Embryonic facial prominence (tissue), 1 donor: ENCODE data around the gene ZSCAN4.

Experiments
- DNase-seq: peaks from one replicate; pipeline ENCODE4 v3.0.0-alpha.2; 2016; ENCODE audit errors: extremely low spot score

Gene ZSCAN4

GRCh38 chr19:57668635-57669034 is at the start of gene ZSCAN4:
Gene ZSCAN4, plus strand, starts transcription at chr19:57668935. Its CDS starts 7,211 bp downstream, at chr19:57676146.
- DNase-seq: no peak

- no peak for DNase-seq
Measured at GRCh38 chr19:57620673-57621348, 47.9 kb upstream of the ZSCAN4 start.

- DNase-seq: no peak
Measured at GRCh38 chr19:57623091-57623490, 45.6 kb upstream of the ZSCAN4 start.

- DNase-seq: peak; percentile 92
Measured at GRCh38 chr19:57632987-57633831, 35.5 kb upstream of the ZSCAN4 start, which contains the start of gene ZNF211. Gene ZNF211, plus strand, starts transcription at chr19:57633168. Its CDS starts 179 bp downstream, at chr19:57633347.

- no peak for DNase-seq
Measured at GRCh38 chr19:57633832-57634131, 35.0 kb upstream of the ZSCAN4 start.

GRCh38 chr19:57637379-57637778 is 31.4 kb upstream of the ZSCAN4 start:
- no peak for DNase-seq

GRCh38 chr19:57641715-57642234 is 27.0 kb upstream of the ZSCAN4 start:
- no peak for DNase-seq

GRCh38 chr19:57642396-57643046 is 26.2 kb upstream of the ZSCAN4 start:
- DNase-seq: no peak

- no peak for DNase-seq
Measured at GRCh38 chr19:57643734-57644133, 25.0 kb upstream of the ZSCAN4 start.

- DNase-seq: no peak
Measured at GRCh38 chr19:57648331-57649003, 20.3 kb upstream of the ZSCAN4 start.

GRCh38 chr19:57651654-57651996 is 17.1 kb upstream of the ZSCAN4 start:
- no peak for DNase-seq

- no peak for DNase-seq
Measured at GRCh38 chr19:57653689-57654088, 15.0 kb upstream of the ZSCAN4 start.

- no peak for DNase-seq
Measured at GRCh38 chr19:57655443-57655842, 13.3 kb upstream of the ZSCAN4 start.

- DNase-seq: no peak
Measured at GRCh38 chr19:57656346-57656745, 12.4 kb upstream of the ZSCAN4 start.

GRCh38 chr19:57664269-57665127 is 4.2 kb upstream of the ZSCAN4 start:
- peak; percentile 24 for DNase-seq

- DNase-seq: no peak
Measured at GRCh38 chr19:57665261-57665806, 3.4 kb upstream of the ZSCAN4 start.

GRCh38 chr19:57667228-57667627 is 1.5 kb upstream of the ZSCAN4 start:
- DNase-seq: no peak

- no peak for DNase-seq
Measured at GRCh38 chr19:57671124-57671895, 2.6 kb downstream of the ZSCAN4 start.

GRCh38 chr19:57672466-57672865 is 3.7 kb downstream of the ZSCAN4 start:
- no peak for DNase-seq

GRCh38 chr19:57675881-57676280 is 7.1 kb downstream of the ZSCAN4 start:
- no peak for DNase-seq
